H9 (cell line): ENCODE measurements around the gene YY1. TPM values are rescaled to one million over a fixed set of nuclear protein-coding genes. Genes with fewer than 3 reads are reported as not detected.

Experiments used
- DNase-seq: peaks from one replicate; pipeline ENCODE4 v3.0.0-alpha.2; 2017
- H2AFZ ChIP-seq: one replicate; pipeline ENCODE4 v1.6.1; 2013; ENCODE audit warnings: mild to moderate bottlenecking, low read length, control low read depth, moderate library complexity
- H2AK5ac ChIP-seq: 2 replicates; pipeline ENCODE4 v1.6.1; 2013; ENCODE audit warnings: low read length, control low read depth, mixed read lengths; ENCODE audit not compliant: insufficient read length
- H2BK120ac ChIP-seq: one replicate; pipeline ENCODE4 v1.6.1; 2013; ENCODE audit warnings: low read depth, mild to moderate bottlenecking, low read length, control low read depth, inconsistent platforms; ENCODE audit not compliant: poor library complexity, severe bottlenecking
- H2BK12ac ChIP-seq: 2 replicates; pipeline ENCODE4 v1.6.1; 2013; ENCODE audit warnings: low read length, control low read depth, mixed read lengths, low read depth; ENCODE audit not compliant: insufficient read length
- H2BK15ac ChIP-seq: 2 replicates; pipeline ENCODE4 v1.6.1; 2013; ENCODE audit warnings: low read depth, low read length, control low read depth
- H2BK20ac ChIP-seq: one replicate; pipeline ENCODE4 v1.6.1; 2013; ENCODE audit warnings: low read depth, mild to moderate bottlenecking, low read length, control low read depth, inconsistent platforms; ENCODE audit not compliant: poor library complexity, severe bottlenecking
- H2BK5ac ChIP-seq: 2 replicates; pipeline ENCODE4 v1.6.1; 2013; ENCODE audit warnings: low read length, control low read depth, mixed read lengths; ENCODE audit not compliant: insufficient read length
- H3K14ac ChIP-seq: 2 replicates; pipeline ENCODE4 v1.6.1; 2013; ENCODE audit warnings: low read length, control low read depth; ENCODE audit not compliant: insufficient read depth
- H3K18ac ChIP-seq: 2 replicates; pipeline ENCODE4 v1.6.1; 2013; ENCODE audit warnings: low read depth, mild to moderate bottlenecking, mixed read lengths, low read length, control low read depth; ENCODE audit not compliant: insufficient read length
- H3K23ac ChIP-seq: 2 replicates; pipeline ENCODE4 v1.6.1; 2013; ENCODE audit warnings: low read length, control low read depth, mixed read lengths, low read depth; ENCODE audit not compliant: insufficient read length
- H3K23me2 ChIP-seq: 2 replicates; pipeline ENCODE4 v1.6.1; 2013; ENCODE audit warnings: low read depth, mild to moderate bottlenecking, mixed read lengths, low read length, control low read depth; ENCODE audit not compliant: insufficient read length, poor library complexity, severe bottlenecking
- H3K27ac ChIP-seq: 2 replicates; pipeline ENCODE4 v1.5.1; 2013; ENCODE audit warnings: low read length, control low read depth, mixed read lengths, low read depth; ENCODE audit not compliant: insufficient read length
- H3K27me3 ChIP-seq: 2 replicates; pipeline ENCODE4 v1.6.1; 2013; ENCODE audit warnings: low read length, control low read depth, inconsistent platforms; ENCODE audit not compliant: insufficient read depth
- H3K4ac ChIP-seq: 2 replicates; pipeline ENCODE4 v1.6.1; 2013; ENCODE audit warnings: low read depth, mild to moderate bottlenecking, control low read depth, inconsistent platforms, low read length, moderate library complexity
- H3K4me1 ChIP-seq: 2 replicates; pipeline ENCODE4 v1.6.1; 2013; ENCODE audit warnings: low read length, control low read depth, inconsistent platforms; ENCODE audit not compliant: insufficient read depth
- H3K4me2 ChIP-seq: 2 replicates; pipeline ENCODE4 v1.6.1; 2013; ENCODE audit warnings: low read length, control low read depth, mixed read lengths; ENCODE audit not compliant: insufficient read length, insufficient read depth
- H3K56ac ChIP-seq: 2 replicates; pipeline ENCODE4 v1.6.1; 2013; ENCODE audit warnings: low read depth, mild to moderate bottlenecking, mixed read lengths, low read length, control low read depth; ENCODE audit not compliant: insufficient read length
- H3K79me1 ChIP-seq: 2 replicates; pipeline ENCODE4 v1.6.1; 2013; ENCODE audit warnings: low read depth, mild to moderate bottlenecking, moderate library complexity, low read length, control low read depth, inconsistent platforms; ENCODE audit not compliant: insufficient read depth, poor library complexity, severe bottlenecking
- H3K79me2 ChIP-seq: 2 replicates; pipeline ENCODE4 v1.6.1; 2013; ENCODE audit warnings: low read length, control low read depth, inconsistent platforms; ENCODE audit not compliant: insufficient read depth
- H3K9ac ChIP-seq: 2 replicates; pipeline ENCODE4 v1.6.1; 2013; ENCODE audit warnings: low read length, control low read depth, mixed read lengths; ENCODE audit not compliant: insufficient read length; ENCODE audit errors: extremely low read depth
- H3K9me3 ChIP-seq: one replicate; pipeline ENCODE4 v1.6.1; 2013; ENCODE audit warnings: low read depth, low read length, inconsistent platforms; ENCODE audit not compliant: control insufficient read depth
- H3T11ph ChIP-seq: one replicate; pipeline ENCODE4 v1.6.1; 2013; ENCODE audit warnings: mild to moderate bottlenecking, low read length, control low read depth, inconsistent platforms
- H4K20me1 ChIP-seq: one replicate; pipeline ENCODE4 v1.6.1; 2013; ENCODE audit not compliant: control insufficient read depth, insufficient read length, insufficient read depth
- H4K5ac ChIP-seq: 2 replicates; pipeline ENCODE4 v1.6.1; 2013; ENCODE audit warnings: low read depth, mild to moderate bottlenecking, mixed read lengths, low read length, control low read depth; ENCODE audit not compliant: insufficient read length
- H4K8ac ChIP-seq: replicated peaks from 2 replicates; pipeline ENCODE4 v1.6.1; 2013; ENCODE audit warnings: low read length, control low read depth, mixed read lengths, low read depth; ENCODE audit not compliant: insufficient read length
- H4K91ac ChIP-seq: 2 replicates; pipeline ENCODE4 v1.6.1; 2013; ENCODE audit warnings: low read depth, mild to moderate bottlenecking, moderate library complexity, mixed read lengths, low read length, control low read depth; ENCODE audit not compliant: insufficient read length
- H3K27ac Mint-ChIP-seq, 3 experiments: 2 replicates in 2 of 3; 3 replicates in 1 of 3; pipeline ENCODE4 v1.8.0; 2020 to 2021; ENCODE audit warnings: mixed read lengths in 3 of 3, mild to moderate bottlenecking in 1 of 3, moderate library complexity in 1 of 3
- H3K27me3 Mint-ChIP-seq: 2 replicates; pipeline ENCODE4 v1.8.0; 2021; ENCODE audit warnings: low read depth, mild to moderate bottlenecking, moderate library complexity, mixed read lengths
- H3K36me3 Mint-ChIP-seq, 3 experiments: 2 replicates in 2 of 3; 3 replicates in 1 of 3; pipeline ENCODE4 v1.8.0; 2020 to 2021; ENCODE audit warnings: low read depth in 3 of 3, mixed read lengths in 3 of 3; ENCODE audit not compliant: insufficient read depth in 1 of 3
- H3K4me1 Mint-ChIP-seq, 2 experiments: 2 replicates each; pipeline ENCODE4 v1.8.0; 2020; ENCODE audit warnings: mixed read lengths in 2 of 2
- H3K4me3 Mint-ChIP-seq, 2 experiments: 2 replicates in 1 of 2; 3 replicates in 1 of 2; pipeline ENCODE4 v1.8.0; 2020 to 2021; ENCODE audit warnings: mild to moderate bottlenecking in 2 of 2, mixed read lengths in 2 of 2, moderate library complexity in 1 of 2
- H3K9me3 Mint-ChIP-seq, 2 experiments: 2 replicates in 1 of 2; 3 replicates in 1 of 2; pipeline ENCODE4 v1.8.0; 2020; ENCODE audit warnings: mild to moderate bottlenecking in 2 of 2, mixed read lengths in 2 of 2, moderate library complexity in 1 of 2
- CTCF ChIP-seq: fragments of 200-600 bp; sonication (generic); conservative IDR thresholded peaks from 3 replicates; pipeline ENCODE4 v1.8.0; 2021; ENCODE audit warnings: antibody characterized with exemption, mild to moderate bottlenecking
- WGBS: extraction: QIAGEN DNeasy Blood & Tissue Kit; methylation state at CpG from one replicate; pipeline ENCODE4 v1.1.7; 2013; ENCODE audit warnings: missing lambda C conversion rate, low lambda C conversion rate, mixed read lengths; ENCODE audit not compliant: insufficient read length; ENCODE audit errors: extremely low coverage; 5-methylcytosine and 5-hydroxymethylcytosine counted together
- total RNA-seq: library from RNA; stranded (reverse); gene quantifications from 2 replicates; pipeline ENCODE4 v1.2.1, GENCODE V29; 2021

The YY1 gene
- total RNA-seq, 1 experiment from 2014 or later = 103 TPM

GRCh38 chr14:100203146-100203545 lies 35.8 kb upstream of the YY1 start:
- no peaks in the 10 kb centered on the region for H4K20me1 ChIP-seq
- H3K9ac ChIP-seq = no peak overlapping the region
- Mint-ChIP-seq H3K27me3 (peaks cover 5% of the 10 kb centered on the region), H3K4me1 (peaks cover 13% of the 10 kb centered on the region in 2 experiments), H3K27ac (0 out of 7 replicates have a peak overlapping the region, but pooled peaks of 1 of the 3 experiments have one; percentile 32), H3K36me3 (peaks cover 4 to 11% (median 7%) of the 10 kb centered on the region in 3 experiments; a peak in 6 of 7 replicates), H3K9me3 (peaks cover 0 to 3% of the 10 kb centered on the region in 2 experiments; a peak in 1 of 5 replicates), H3K4me3 (no peak overlapping the region)
- H3K4me1 ChIP-seq = no peaks in the 10 kb centered on the region
- no peak overlapping the region for H4K91ac ChIP-seq
- H3K4me2 ChIP-seq = no peak overlapping the region
- no peak overlapping the region for H2AFZ ChIP-seq
- H3K14ac ChIP-seq = no peak overlapping the region
- no peaks in the 10 kb centered on the region for H3K9me3 ChIP-seq
- no peak overlapping the region for H3K27ac ChIP-seq
- no peak overlapping the region for H2BK15ac ChIP-seq
- no peak overlapping the region for H3T11ph ChIP-seq
- no peak overlapping the region for H2BK20ac ChIP-seq
- H4K8ac ChIP-seq = no peak overlapping the region
- no CpG with 5 or more reads among the region's 4 CpGs for WGBS
- H3K23ac ChIP-seq = no peak overlapping the region
- H2BK12ac ChIP-seq = no peak overlapping the region
- no peak overlapping the region for H3K18ac ChIP-seq
- H3K56ac ChIP-seq = no peak overlapping the region
- no peaks in the 10 kb centered on the region for H3K27me3 ChIP-seq
- TF ChIP-seq CTCF = no peak
- no peak overlapping the region for H2BK5ac ChIP-seq
- no peak overlapping the region for H3K4ac ChIP-seq
- H3K79me2 ChIP-seq = no peaks in the 10 kb centered on the region
- no peak overlapping the region for H2BK120ac ChIP-seq
- no peak overlapping the region for H4K5ac ChIP-seq
- no peak for DNase-seq
- no peaks in the 10 kb centered on the region for H3K23me2 ChIP-seq
- no peaks in the 10 kb centered on the region for H3K79me1 ChIP-seq
- no peak overlapping the region for H2AK5ac ChIP-seq
